Mesenteric fat pad (tissue), 1 donor: ENCODE measurements around the gene CAPZB. TPM values are rescaled to one million over a fixed set of nuclear protein-coding genes. Genes with fewer than 3 reads are reported as not detected.

ENCODE experiments used
- DNase-seq: peaks from one replicate; pipeline ENCODE4 v3.0.0-alpha.2; 2020; ENCODE audit warnings: low spot score
- total RNA-seq: library from RNA; stranded (reverse); fragmentation: NEBNext Ultra II Directional; extraction: Animal tissue kit (Norgen Biotek cat#: 25700); gene quantifications from one replicate; pipeline ENCODE4 v1.2.1, GENCODE V29; 2021
- donor health status: DM: yes; HTN: yes; CAD: no.

The CAPZB gene
- total RNA-seq, 1 donor from 2014 or later, result 260 TPM

- no peak for DNase-seq
Measured at GRCh38 chr1:19430121-19431068, 54.9 kb downstream of the CAPZB start.

GRCh38 chr1:19429611-19430010, 55.7 kb downstream of the CAPZB start:
- no peak for DNase-seq

- no peak for DNase-seq
Measured at GRCh38 chr1:19427087-19427781, 58.1 kb downstream of the CAPZB start.

- DNase-seq, result no peak
Measured at GRCh38 chr1:19426294-19427086, 58.8 kb downstream of the CAPZB start.

- no peak for DNase-seq
Measured at GRCh38 chr1:19425646-19426239, 59.6 kb downstream of the CAPZB start.

GRCh38 chr1:19424651-19425570, 60.4 kb downstream of the CAPZB start:
- DNase-seq, result no peak

GRCh38 chr1:19423130-19423529, 62.2 kb downstream of the CAPZB start:
- DNase-seq, result no peak

GRCh38 chr1:19421365-19421764, 64.0 kb downstream of the CAPZB start:
- DNase-seq, result no peak

GRCh38 chr1:19420606-19421005, 64.7 kb downstream of the CAPZB start:
- no peak for DNase-seq

GRCh38 chr1:19419691-19420090, 65.6 kb downstream of the CAPZB start:
- DNase-seq, result no peak

GRCh38 chr1:19418503-19418971, 66.8 kb downstream of the CAPZB start:
- DNase-seq, result no peak

GRCh38 chr1:19416921-19417470, 68.3 kb downstream of the CAPZB start:
- DNase-seq, result no peak

- no peak for DNase-seq
Measured at GRCh38 chr1:19416145-19416544, 69.2 kb downstream of the CAPZB start.

GRCh38 chr1:19414515-19415121, 70.7 kb downstream of the CAPZB start:
- no peak for DNase-seq

- no peak for DNase-seq
Measured at GRCh38 chr1:19413999-19414398, 71.3 kb downstream of the CAPZB start.

- DNase-seq, result no peak
Measured at GRCh38 chr1:19412654-19413053, 72.7 kb downstream of the CAPZB start.

- no peak for DNase-seq
Measured at GRCh38 chr1:19411612-19412011, 73.7 kb downstream of the CAPZB start.

- no peak for DNase-seq
Measured at GRCh38 chr1:19410393-19410792, 74.9 kb downstream of the CAPZB start.
